AG08396 (cell line): ENCODE measurements around the gene MYO19.
A peak's percentile ranks its signal among the peaks of the same experiment; 100 is the strongest.
"Not testable (repeated sequence)": the region's sequence is repeated elsewhere in the genome, so short reads cannot be mapped to it uniquely, and the experiment has no call there.

Experiments
- DNase-seq: peaks from one replicate; pipeline ENCODE4 v3.0.0; 2012; ENCODE audit warnings: low spot score, mixed read lengths

The MYO19 gene

GRCh38 chr17:36529121-36529520, 5.5 kb downstream of the MYO19 start:
- peak; percentile 36 for DNase-seq

GRCh38 chr17:36527621-36528250, 6.9 kb downstream of the MYO19 start:
- DNase-seq = no peak

GRCh38 chr17:36525888-36526287, 8.8 kb downstream of the MYO19 start:
- DNase-seq = peak; percentile 3

- DNase-seq = peak; percentile 23
These were observed 9.6 kb downstream of the MYO19 start for GRCh38 chr17:36525113-36525512.

- no peak for DNase-seq
These were observed 10.2 kb downstream of the MYO19 start for GRCh38 chr17:36524428-36524876.

GRCh38 chr17:36523113-36523512, 11.6 kb downstream of the MYO19 start:
- DNase-seq = no peak

GRCh38 chr17:36515837-36516236, 18.8 kb downstream of the MYO19 start:
- DNase-seq = no peak

- DNase-seq = no peak
These were observed 19.8 kb downstream of the MYO19 start for GRCh38 chr17:36514856-36515255.

GRCh38 chr17:36512641-36513040, 22.0 kb downstream of the MYO19 start:
- no peak for DNase-seq

GRCh38 chr17:36511216-36511615, 23.5 kb downstream of the MYO19 start:
- no peak for DNase-seq

- DNase-seq = no peak
These were observed 24.0 kb downstream of the MYO19 start for GRCh38 chr17:36510636-36511035.

- DNase-seq = no peak
These were observed 25.2 kb downstream of the MYO19 start for GRCh38 chr17:36509272-36509985.

- not testable (repeated sequence) for DNase-seq
These were observed 26.2 kb downstream of the MYO19 start for GRCh38 chr17:36508439-36508838.

- DNase-seq = no peak
These were observed 27.4 kb downstream of the MYO19 start for GRCh38 chr17:36507266-36507665.

- DNase-seq = no peak
These were observed 27.8 kb downstream of the MYO19 start for GRCh38 chr17:36506831-36507230.

GRCh38 chr17:36506249-36506826, 28.3 kb downstream of the MYO19 start:
- no peak for DNase-seq

GRCh38 chr17:36505171-36505570, 29.5 kb downstream of the MYO19 start:
- no peak for DNase-seq

- no peak for DNase-seq
These were observed 30.5 kb downstream of the MYO19 start for GRCh38 chr17:36504156-36504545.

- no peak for DNase-seq
These were observed 31.1 kb downstream of the MYO19 start for GRCh38 chr17:36503456-36504155.

GRCh38 chr17:36501963-36502362, 32.7 kb downstream of the MYO19 start:
- no peak for DNase-seq

- no peak for DNase-seq
These were observed 33.3 kb downstream of the MYO19 start for GRCh38 chr17:36501351-36501750.

GRCh38 chr17:36500745-36501225, 33.9 kb downstream of the MYO19 start:
- DNase-seq = no peak
